ENCODE data around the gene PRRX1. TPM values are rescaled to one million over a fixed set of nuclear protein-coding genes. Genes with fewer than 3 reads are reported as not detected.

The PRRX1 gene
- 100 to 1,000 TPM in 1 of 2 donors, 10 to 100 TPM in 1; 66.6 to 171 TPM for total RNA-seq

- peaks cover 0 to 25% of the 10 kb centered on the region in 2 donors for H3K4me1 ChIP-seq (ENCODE audit: control insufficient read depth in 1 of 2, low read depth in 2 of 2)
- H3K27ac ChIP-seq, result peak within 1 kb of the TSS; percentile 94 to 96
- no peaks in the 10 kb centered on the region for H3K36me3 ChIP-seq
- ATAC-seq (ENCODE audit: insufficient number of reproducible peaks, low FRiP score, low read depth), result no peak
- no peaks in the 10 kb centered on the region for H3K27me3 ChIP-seq (replicated peaks; ENCODE audit: insufficient read depth)
- no peak for DNase-seq (ENCODE audit: low spot score)
- H3K9me3 ChIP-seq, result no peaks in the 10 kb centered on the region
- peak within 1 kb of the TSS; percentile 96 for H3K4me3 ChIP-seq
- no peak for TF ChIP-seq CTCF (IDR thresholded peaks at IDR 0.05)
These were observed at the start of gene PRRX1 for GRCh38 chr1:170664093-170664827. PRRX1 (plus strand) TSS chr1:170664131; CDS start chr1:170664219, 88 bp downstream.

GRCh38 chr1:170617591-170618330 lies 46.2 kb upstream of the PRRX1 start:
- ATAC-seq (ENCODE audit: insufficient number of reproducible peaks, low FRiP score, low read depth), result no peak
- Histone ChIP-seq H3K27me3 (replicated peaks; ENCODE audit: insufficient read depth) (no peaks in the 10 kb centered on the region), H3K27ac (peak overlapping the region in 1 of 2 donors; percentile 41), H3K4me3 (no peak overlapping the region), H3K36me3 (no peaks in the 10 kb centered on the region), H3K9me3 (no peaks in the 10 kb centered on the region), H3K4me1 (ENCODE audit: control insufficient read depth in 1 of 2, low read depth in 2 of 2) (peaks cover 9 to 27% of the 10 kb centered on the region in 2 donors)
- no peak for TF ChIP-seq CTCF (IDR thresholded peaks at IDR 0.05)
- DNase-seq (ENCODE audit: low spot score), result no peak

GRCh38 chr1:170618421-170618820 lies 45.5 kb upstream of the PRRX1 start:
- no peak for ATAC-seq (ENCODE audit: insufficient number of reproducible peaks, low FRiP score, low read depth)
- Histone ChIP-seq H3K4me3 (no peak overlapping the region), H3K36me3 (no peaks in the 10 kb centered on the region), H3K4me1 (ENCODE audit: control insufficient read depth in 1 of 2, low read depth in 2 of 2) (peaks cover 9 to 27% of the 10 kb centered on the region in 2 donors), H3K9me3 (no peaks in the 10 kb centered on the region), H3K27me3 (replicated peaks; ENCODE audit: insufficient read depth) (no peaks in the 10 kb centered on the region), H3K27ac (peak overlapping the region in 1 of 2 donors; percentile 41)
- no peak for TF ChIP-seq CTCF (IDR thresholded peaks at IDR 0.05)
- no peak for DNase-seq (ENCODE audit: low spot score)

GRCh38 chr1:170619241-170620028 lies 44.5 kb upstream of the PRRX1 start:
- Histone ChIP-seq H3K4me1 (ENCODE audit: control insufficient read depth in 1 of 2, low read depth in 2 of 2) (peaks cover 9 to 27% of the 10 kb centered on the region in 2 donors), H3K9me3 (no peaks in the 10 kb centered on the region), H3K36me3 (no peaks in the 10 kb centered on the region), H3K27ac (no peak overlapping the region), H3K4me3 (no peak overlapping the region), H3K27me3 (replicated peaks; ENCODE audit: insufficient read depth) (no peaks in the 10 kb centered on the region)
- TF ChIP-seq CTCF (IDR thresholded peaks at IDR 0.05), result no peak
- no peak for DNase-seq (ENCODE audit: low spot score)
- no peak for ATAC-seq (ENCODE audit: insufficient number of reproducible peaks, low FRiP score, low read depth)

GRCh38 chr1:170620164-170620563 lies 43.8 kb upstream of the PRRX1 start:
- Histone ChIP-seq H3K27ac (no peak overlapping the region), H3K9me3 (no peaks in the 10 kb centered on the region), H3K4me3 (no peak overlapping the region), H3K27me3 (replicated peaks; ENCODE audit: insufficient read depth) (no peaks in the 10 kb centered on the region), H3K36me3 (no peaks in the 10 kb centered on the region), H3K4me1 (ENCODE audit: control insufficient read depth in 1 of 2, low read depth in 2 of 2) (peaks cover 9 to 27% of the 10 kb centered on the region in 2 donors)
- TF ChIP-seq CTCF (IDR thresholded peaks at IDR 0.05), result no peak
- no peak for ATAC-seq (ENCODE audit: insufficient number of reproducible peaks, low FRiP score, low read depth)
- DNase-seq (ENCODE audit: low spot score), result no peak

Data from thoracic aorta (tissue), 2 donors.